ENCODE data around the gene HSP90AB1. TPM values are rescaled to one million over a fixed set of nuclear protein-coding genes. Genes with fewer than 3 reads are reported as not detected.

The HSP90AB1 gene
- polyA plus RNA-seq, 3 donors, result 119 to 242 (median 145) TPM

DNA sequence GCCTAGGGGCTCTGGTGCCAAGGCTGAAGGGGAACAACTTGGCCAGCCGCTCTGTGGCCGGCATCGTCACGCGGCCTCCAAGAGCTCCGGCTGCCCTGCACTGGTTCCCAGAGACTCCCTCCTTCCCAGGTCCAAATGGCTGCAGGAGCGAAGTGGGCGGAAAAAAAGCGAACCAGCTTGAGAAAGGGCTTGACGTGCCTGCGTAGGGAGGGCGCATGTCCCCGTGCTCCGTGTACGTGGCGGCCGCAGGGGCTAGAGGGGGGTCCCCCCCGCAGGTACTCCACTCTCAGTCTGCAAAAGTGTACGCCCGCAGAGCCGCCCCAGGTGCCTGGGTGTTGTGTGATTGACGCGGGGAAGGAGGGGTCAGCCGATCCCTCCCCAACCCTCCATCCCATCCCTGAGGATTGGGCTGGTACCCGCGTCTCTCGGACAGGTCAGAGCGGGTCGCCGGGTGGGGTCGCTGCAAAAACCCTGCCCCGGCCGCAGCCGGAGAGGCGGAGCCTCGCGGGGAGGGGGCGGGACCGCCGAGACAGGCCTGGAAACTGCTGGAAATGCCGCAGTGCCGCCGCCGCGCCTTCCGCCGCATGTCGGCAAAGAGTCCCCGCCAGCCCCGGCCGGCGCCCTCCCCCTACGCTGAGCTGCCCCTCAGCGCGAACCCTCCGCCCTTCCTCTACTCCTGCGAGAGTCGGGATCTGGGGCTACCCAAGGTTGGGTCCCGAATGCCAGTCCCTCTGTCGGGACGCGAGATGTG, 814 bp upstream of the HSP90AB1 start:
- Histone ChIP-seq H2AFZ (ENCODE audit: insufficient read depth, low read depth, low read length, poor library complexity, severe bottlenecking) (peak overlapping the region; percentile 94), H3K27ac (ENCODE audit: low read depth in 1 of 2, low read length in 2 of 2) (peak overlapping the region; percentile 90 to 93), H3K36me3 (replicated peaks in 1 of 2; ENCODE audit: control insufficient read depth in 1 of 2, insufficient read depth in 2 of 2, low read length in 2 of 2) (peaks cover 19 to 26% of the 10 kb centered on the region in 2 donors), H3K4me1 (ENCODE audit: control insufficient read depth in 1 of 2, insufficient read depth in 2 of 2, low read length in 2 of 2) (peaks cover 19 to 36% of the 10 kb centered on the region in 2 donors), H3K9me3 (replicated peaks in 1 of 2; ENCODE audit: control insufficient read depth in 1 of 2, insufficient read depth in 1 of 2, low read length in 2 of 2) (no peaks in the 10 kb centered on the region), H3K79me2 (ENCODE audit: insufficient read depth, low read length) (peaks cover 41% of the 10 kb centered on the region), H4K20me1 (ENCODE audit: insufficient read depth, low read length) (peaks cover 41% of the 10 kb centered on the region), H3K4me3 (replicated peaks in 1 of 3; ENCODE audit: low read depth in 2 of 3, low read length in 3 of 3) (peak overlapping the region; percentile 69 to 100 (median 99)), H3K27me3 (ENCODE audit: control insufficient read depth in 2 of 2, insufficient read depth in 2 of 2, low read length in 2 of 2) (no peaks in the 10 kb centered on the region), H3K9ac (ENCODE audit: insufficient read depth, low read length, poor library complexity, severe bottlenecking) (peak overlapping the region; percentile 87), H3K4me2 (replicated peaks; ENCODE audit: extremely low read depth, low read length, poor library complexity, severe bottlenecking) (peak overlapping the region; percentile 95)
- peaks cover 0 to 2% (median 0%) of the 10 kb centered on the region in 7 donors for H3K9me3 Mint-ChIP-seq
- peaks cover 0 to 10% (median 0%) of the 10 kb centered on the region in 3 donors for H3K27me3 Mint-ChIP-seq (ENCODE audit: low read depth in 3 of 3)
- peak overlapping the region; percentile 96 to 98 for H3K4me3 Mint-ChIP-seq
- peak overlapping the region; percentile 94 to 97 (median 96) for H3K27ac Mint-ChIP-seq
- H3K4me1 Mint-ChIP-seq, result peaks cover 29% of the 10 kb centered on the region
- WGBS (ENCODE audit: insufficient coverage), result 2% methylated on average over 50 of the region's 62 CpGs
- DNase-seq, result peak; percentile 56 to 80 (median 68)
- intact Hi-C loops (cut with micrococcal nuclease), result loop anchor here in 1 of 2 donors (5.0 kb wide), 1 partner anchor 619 kb away; the partner anchor contains the start of gene GTPBP2
- H3K36me3 Mint-ChIP-seq, result peaks cover 26 to 28% of the 10 kb centered on the region in 2 donors
- TF ChIP-seq, protein P1, sequence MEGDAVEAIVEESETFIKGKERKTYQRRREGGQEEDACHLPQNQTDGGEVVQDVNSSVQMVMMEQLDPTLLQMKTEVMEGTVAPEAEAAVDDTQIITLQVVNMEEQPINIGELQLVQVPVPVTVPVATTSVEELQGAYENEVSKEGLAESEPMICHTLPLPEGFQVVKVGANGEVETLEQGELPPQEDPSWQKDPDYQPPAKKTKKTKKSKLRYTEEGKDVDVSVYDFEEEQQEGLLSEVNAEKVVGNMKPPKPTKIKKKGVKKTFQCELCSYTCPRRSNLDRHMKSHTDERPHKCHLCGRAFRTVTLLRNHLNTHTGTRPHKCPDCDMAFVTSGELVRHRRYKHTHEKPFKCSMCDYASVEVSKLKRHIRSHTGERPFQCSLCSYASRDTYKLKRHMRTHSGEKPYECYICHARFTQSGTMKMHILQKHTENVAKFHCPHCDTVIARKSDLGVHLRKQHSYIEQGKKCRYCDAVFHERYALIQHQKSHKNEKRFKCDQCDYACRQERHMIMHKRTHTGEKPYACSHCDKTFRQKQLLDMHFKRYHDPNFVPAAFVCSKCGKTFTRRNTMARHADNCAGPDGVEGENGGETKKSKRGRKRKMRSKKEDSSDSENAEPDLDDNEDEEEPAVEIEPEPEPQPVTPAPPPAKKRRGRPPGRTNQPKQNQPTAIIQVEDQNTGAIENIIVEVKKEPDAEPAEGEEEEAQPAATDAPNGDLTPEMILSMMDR (IDR thresholded peaks at IDR 0.05), result no peak

DNA sequence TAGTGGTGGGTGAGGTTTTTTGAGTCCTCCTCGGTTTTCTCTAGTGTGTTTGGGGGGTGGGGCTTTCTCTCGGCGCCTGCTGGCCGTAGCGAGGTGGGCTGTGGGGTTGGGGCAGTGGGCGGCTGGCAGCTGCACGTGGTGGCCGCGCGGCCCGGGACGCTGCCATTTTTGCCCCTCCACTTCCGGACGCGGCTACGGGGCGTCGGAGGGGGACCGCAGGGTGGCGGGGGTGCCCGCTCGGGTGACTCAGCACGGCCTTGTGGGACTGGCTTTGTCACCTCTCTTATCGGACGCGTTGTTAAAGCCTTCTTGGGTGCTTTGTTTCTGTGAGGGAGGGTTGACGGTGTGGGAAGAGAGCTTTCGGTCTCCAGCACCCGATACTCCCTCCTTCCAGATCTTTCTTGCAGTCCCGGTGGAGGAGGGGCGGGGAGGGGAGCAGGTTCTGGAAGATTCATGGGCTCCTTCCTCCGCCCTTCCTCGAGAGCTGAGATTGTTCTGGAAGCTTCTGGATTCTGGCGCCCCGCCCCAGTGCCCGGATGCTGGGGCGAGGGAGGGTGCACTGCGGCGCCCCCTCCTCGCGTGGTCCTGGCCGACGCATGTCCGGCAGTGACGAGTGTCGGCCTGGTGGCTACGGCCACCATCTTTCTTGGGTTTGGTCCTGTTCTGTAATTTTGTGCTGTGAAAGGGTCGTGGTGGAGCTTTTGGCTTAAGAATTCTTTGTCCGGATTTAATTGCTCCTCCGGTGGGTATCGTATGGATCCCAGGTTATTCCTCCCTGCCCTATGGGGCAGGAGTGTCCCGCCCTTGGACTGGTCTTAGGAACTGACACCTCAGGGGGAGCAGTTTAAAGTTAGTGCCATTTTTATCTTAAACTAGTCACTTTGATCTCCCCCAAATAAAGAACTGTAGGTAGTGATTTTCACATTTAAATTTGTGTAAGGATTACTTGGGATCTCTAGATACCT, 719 bp downstream of the HSP90AB1 start:
- H3K27me3 Mint-ChIP-seq (ENCODE audit: low read depth in 3 of 3), result peaks cover 0 to 7% (median 0%) of the 10 kb centered on the region in 3 donors
- peaks cover 54% of the 10 kb centered on the region for H4K20me1 ChIP-seq (ENCODE audit: insufficient read depth, low read length)

More for the DNA sequence above, 719 bp downstream of the HSP90AB1 start:
- peak; percentile 76 to 92 (median 83) for DNase-seq
- Histone ChIP-seq H2AFZ (ENCODE audit: insufficient read depth, low read depth, low read length, poor library complexity, severe bottlenecking) (peak overlapping the region; percentile 52), H3K4me1 (ENCODE audit: control insufficient read depth in 1 of 2, insufficient read depth in 2 of 2, low read length in 2 of 2) (peaks cover 19 to 36% of the 10 kb centered on the region in 2 donors), H3K79me2 (ENCODE audit: insufficient read depth, low read length) (peaks cover 42% of the 10 kb centered on the region), H3K4me3 (replicated peaks in 1 of 3; ENCODE audit: low read depth in 2 of 3, low read length in 3 of 3) (peak overlapping the region; percentile 69 to 100 (median 99)), H3K36me3 (replicated peaks in 1 of 2; ENCODE audit: control insufficient read depth in 1 of 2, insufficient read depth in 2 of 2, low read length in 2 of 2) (peaks cover 33 to 41% of the 10 kb centered on the region in 2 donors), H3K9me3 (replicated peaks in 1 of 2; ENCODE audit: control insufficient read depth in 1 of 2, insufficient read depth in 1 of 2, low read length in 2 of 2) (no peaks in the 10 kb centered on the region), H3K27ac (ENCODE audit: low read depth in 1 of 2, low read length in 2 of 2) (peak overlapping the region; percentile 90 to 93), H3K27me3 (ENCODE audit: control insufficient read depth in 2 of 2, insufficient read depth in 2 of 2, low read length in 2 of 2) (no peaks in the 10 kb centered on the region), H3K9ac (ENCODE audit: insufficient read depth, low read length, poor library complexity, severe bottlenecking) (peak overlapping the region; percentile 87), H3K4me2 (replicated peaks; ENCODE audit: extremely low read depth, low read length, poor library complexity, severe bottlenecking) (peak overlapping the region; percentile 95)
- H3K36me3 Mint-ChIP-seq, result peaks cover 42 to 43% of the 10 kb centered on the region in 2 donors
- peak overlapping the region; percentile 96 to 98 for H3K4me3 Mint-ChIP-seq
- TF ChIP-seq, protein P1 (IDR thresholded peaks at IDR 0.05), result no peak
- H3K4me1 Mint-ChIP-seq, result peaks cover 29% of the 10 kb centered on the region
- intact Hi-C loops (cut with micrococcal nuclease), result loop anchor here in 1 of 2 donors (5.0 kb wide), 1 partner anchor 620 kb away; the partner anchor contains the start of gene GTPBP2
- H3K27ac Mint-ChIP-seq, result peak overlapping the region; percentile 94 to 97 (median 96)
- under 1% methylated on average over 33 of the region's 52 CpGs for WGBS (ENCODE audit: insufficient coverage)
- H3K9me3 Mint-ChIP-seq, result peaks cover 0 to 2% (median 0%) of the 10 kb centered on the region in 7 donors

Data from CD14-positive monocyte (primary cell).